NAMALWA (cell line): ENCODE results near the gene SNED1.

Experiments
- DNase-seq: peaks from one replicate; pipeline ENCODE4 v3.0.0-alpha.2; 2015; ENCODE audit warnings: low spot score

SNED1 gene

GRCh38 chr2:240992572-240993291 is 5.7 kb upstream of the SNED1 start:
- no peak for DNase-seq

DNA sequence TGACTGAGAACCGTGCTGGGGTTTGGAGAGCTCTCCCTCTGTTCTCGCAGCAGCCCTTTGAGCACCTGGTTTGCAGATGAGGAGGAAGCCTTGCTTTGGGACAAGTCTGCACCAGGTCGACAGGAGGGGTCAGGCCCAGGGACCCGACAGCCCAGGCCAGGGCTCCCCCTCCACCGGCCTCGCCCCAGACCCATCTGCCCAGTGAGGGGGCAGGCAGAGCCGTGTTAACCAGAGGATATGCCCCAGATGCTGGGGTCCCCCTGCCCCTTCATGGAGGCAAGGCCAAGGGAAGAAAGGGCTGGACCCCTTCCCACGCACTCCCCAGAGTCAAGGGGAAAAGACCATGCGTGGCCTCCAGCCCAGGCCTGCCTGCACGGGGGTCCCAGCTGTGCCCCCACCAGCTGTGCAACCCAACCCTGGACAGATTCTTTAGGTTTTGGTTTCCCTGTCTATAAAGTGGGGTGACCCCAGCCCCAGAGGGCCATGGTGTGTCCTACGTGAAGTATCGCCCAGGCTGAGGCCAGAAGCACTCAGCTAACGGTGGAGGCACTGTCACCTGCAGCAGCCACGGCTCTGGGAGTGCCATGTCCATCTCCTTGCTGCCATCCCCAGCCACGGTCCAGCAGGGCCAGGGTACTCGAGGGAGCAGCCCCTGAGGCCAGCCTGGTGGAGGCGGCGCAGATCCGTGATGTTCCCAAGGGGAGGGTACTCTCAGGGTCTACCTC is 4.8 kb upstream of the SNED1 start:
- no peak for DNase-seq

GRCh38 chr2:240994171-240994896 is 4.1 kb upstream of the SNED1 start:
- DNase-seq, result no peak

- DNase-seq, result no peak
These were observed 3.1 kb upstream of the SNED1 start for GRCh38 chr2:240995041-240996021.

- no peak for DNase-seq
These were observed 2.1 kb upstream of the SNED1 start for GRCh38 chr2:240996161-240996833.

DNA sequence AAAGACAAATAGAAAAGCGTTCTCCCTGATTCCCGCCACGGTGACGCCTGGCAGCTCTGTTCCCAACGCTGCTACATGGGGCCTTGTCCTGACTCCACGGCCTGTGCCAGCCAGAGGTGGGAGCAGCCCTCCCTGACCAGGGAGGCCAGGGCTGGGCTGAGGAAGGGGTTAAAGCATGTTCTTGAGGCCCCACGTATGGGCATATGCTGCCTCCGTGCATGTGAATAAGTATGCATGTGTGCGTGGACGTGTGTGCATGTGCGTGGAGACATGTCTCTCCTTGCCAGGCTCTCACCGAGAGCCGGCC is 1.6 kb upstream of the SNED1 start:
- no peak for DNase-seq

GRCh38 chr2:240997141-240997855 is 1.1 kb upstream of the SNED1 start:
- no peak for DNase-seq

DNA sequence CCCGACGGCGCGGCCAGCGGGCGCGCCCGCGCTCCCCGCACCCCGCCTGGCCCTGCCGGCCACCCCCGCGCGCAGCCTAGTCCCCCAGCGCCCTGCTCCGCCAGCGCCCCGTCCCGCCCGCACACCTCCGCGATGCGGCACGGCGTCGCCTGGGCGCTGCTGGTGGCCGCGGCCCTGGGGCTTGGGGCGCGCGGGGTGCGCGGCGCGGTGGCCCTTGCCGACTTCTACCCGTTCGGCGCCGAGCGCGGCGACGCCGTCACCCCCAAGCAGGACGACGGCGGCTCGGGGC is 232 bp downstream of the SNED1 start:
- DNase-seq, result no peak

DNA sequence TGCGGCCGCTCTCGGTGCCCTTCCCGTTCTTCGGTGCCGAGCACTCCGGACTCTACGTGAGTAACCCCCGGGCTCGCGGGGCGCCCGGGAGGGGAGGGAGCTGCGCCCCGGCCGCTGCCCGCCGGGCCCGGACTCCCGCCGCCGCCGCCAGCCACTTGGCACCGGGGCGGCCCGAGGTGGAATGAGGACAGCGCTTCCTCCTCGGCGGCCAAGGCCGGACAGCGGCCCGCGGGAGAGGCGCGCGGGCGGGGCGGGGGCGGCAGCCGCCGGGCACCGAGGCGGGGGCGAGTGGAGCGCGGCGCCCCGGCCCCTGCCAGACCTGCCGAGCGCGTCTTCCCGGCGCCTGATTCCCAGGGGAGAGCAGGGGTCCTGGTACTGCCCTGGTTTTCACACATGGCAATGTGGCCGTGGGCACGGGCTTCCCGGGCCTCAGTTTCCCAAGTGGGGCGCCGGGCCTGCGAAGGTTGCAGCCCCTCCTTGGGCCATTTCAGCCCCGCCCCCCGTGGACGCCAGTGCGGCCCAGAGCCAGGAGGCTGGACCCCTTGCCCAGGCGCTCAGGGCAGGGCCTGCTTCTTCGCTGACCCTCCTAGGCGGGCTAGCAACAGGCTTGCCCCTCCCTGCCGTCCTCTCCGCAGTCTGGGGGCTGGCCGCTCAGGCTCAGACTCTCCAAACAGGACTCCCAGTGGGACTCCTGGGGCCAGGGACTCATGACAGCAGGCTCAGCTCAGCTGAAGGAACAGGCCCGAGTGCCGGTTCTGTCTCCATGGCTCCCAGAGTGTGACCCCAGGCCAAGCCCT is 775 bp downstream of the SNED1 start:
- DNase-seq, result no peak

GRCh38 chr2:240999873-241000541 is 1.6 kb downstream of the SNED1 start:
- no peak for DNase-seq

GRCh38 chr2:241000831-241001321 is 2.5 kb downstream of the SNED1 start:
- DNase-seq, result no peak

DNA sequence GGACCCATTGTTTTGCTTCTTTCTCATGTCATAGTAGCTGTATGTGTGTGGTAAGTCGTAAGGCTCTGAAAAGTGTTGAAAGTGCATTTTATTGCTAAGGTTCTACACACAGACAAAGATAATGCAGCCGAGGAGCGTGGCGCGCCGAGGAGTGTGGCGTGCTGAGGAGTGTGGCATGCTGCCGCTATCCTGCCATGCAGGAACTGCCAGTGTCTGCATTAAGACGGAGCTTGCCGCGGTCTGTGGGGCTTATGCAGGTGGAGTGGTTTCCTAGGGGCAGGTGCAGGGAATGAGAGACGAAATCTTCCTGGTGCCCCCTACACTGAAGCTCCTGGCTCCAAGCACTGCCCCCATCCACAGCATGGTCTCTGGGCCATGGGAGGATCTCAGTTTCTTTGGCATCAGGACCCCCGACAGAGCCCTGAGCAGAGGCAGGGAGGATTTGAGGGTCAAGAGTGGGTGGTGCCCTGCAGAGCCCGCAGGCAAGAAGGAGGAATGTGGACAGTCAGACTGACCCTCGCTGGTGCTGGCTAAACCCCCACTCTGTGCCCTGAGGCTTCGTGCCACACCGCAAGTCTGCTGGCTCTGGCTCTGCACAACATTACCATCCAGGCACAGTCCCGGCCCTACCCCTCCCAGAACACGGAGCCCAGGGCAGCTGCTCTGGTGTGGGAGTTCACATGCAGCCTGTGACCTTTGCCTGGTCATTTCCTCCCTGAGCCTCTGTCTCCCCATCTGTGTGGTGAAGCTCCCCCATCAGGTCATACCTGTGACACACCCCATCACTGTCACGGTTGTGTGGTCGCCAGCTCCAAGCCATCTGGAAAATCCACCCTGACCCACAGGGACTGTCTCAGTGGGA is 3.2 kb downstream of the SNED1 start:
- DNase-seq, result no peak

DNA sequence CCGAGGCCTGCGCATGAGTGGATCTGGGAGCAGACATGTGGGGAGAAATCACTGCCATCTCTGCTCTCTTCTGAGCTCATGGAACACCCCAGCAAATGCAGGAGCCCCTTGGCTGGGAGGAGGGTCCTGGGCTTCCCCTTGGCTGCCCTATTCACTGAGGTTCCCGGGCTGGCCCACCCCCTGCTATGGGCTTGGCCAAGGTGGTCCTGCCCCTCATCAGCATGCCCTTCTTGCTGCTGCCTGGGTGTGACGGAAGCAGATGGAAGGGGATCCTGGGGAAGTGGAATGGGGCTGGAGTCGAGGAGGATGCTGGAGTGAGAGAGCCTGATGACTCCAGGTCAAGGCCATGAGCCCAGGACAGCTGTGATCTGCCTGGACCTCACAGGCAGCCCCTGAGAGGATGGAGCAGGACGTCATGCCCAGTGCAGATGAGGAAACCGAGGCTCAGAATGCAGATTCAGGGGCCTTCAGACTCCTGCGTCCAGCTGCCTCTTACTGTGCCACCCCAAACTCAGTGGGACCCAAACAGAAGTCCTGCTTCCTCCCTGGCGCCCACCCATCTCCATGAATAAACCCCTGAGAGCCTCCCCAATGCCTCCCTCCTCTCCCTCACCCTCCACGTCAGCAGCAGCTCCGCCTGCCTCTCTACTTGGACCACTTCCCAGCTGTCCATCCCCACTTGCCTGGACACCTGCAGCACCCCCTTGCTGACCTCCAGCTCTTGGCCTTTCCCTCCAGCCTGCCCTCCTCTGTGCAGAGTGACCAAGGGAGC is 4.0 kb downstream of the SNED1 start:
- no peak for DNase-seq

DNA sequence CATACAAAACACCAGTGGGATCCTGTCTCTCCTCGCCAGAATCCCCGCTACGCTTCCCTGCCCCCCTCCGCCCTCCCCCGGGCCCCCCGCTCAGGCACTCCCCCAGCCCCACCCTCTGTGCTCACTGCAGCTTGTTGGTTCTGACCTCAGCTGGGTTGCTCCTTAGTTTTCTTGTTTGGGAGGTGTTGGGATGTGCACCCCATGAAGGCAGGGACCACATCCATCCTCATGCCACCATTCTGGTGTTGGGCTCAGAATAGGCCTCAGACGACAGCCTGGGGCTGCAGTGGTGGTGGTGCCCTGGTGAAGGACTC is 4.6 kb downstream of the SNED1 start:
- no peak for DNase-seq

- no peak for DNase-seq
These were observed 5.0 kb downstream of the SNED1 start for GRCh38 chr2:241003369-241003768.

GRCh38 chr2:241003830-241004564 is 5.6 kb downstream of the SNED1 start:
- DNase-seq, result no peak

DNA sequence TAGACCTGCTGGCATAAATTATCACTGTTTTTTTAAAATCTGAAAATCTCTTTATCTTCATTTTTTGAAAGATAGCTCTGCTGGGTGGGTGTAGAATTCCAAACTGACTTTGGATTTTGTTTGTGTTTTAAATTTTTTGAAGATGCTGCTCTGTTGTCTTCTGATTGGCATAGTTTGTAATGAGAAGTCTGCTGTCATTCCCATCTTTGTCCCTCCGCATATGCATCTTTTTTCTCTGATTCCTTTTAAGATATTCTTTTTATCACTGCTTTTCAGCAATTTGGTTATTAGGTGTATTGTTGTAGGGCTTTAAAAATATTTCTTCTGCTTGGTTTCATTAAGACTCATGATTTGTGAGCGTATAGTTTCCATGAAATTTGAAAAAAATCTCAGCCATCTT is 7.2 kb downstream of the SNED1 start:
- DNase-seq, result no peak
